Epithelial cell of prostate (primary cell): Measurements from ENCODE around the gene PTPRF.
"Not testable (repeated sequence)": the region's sequence is repeated elsewhere in the genome, so short reads cannot be mapped to it uniquely, and the experiment has no call there.

ENCODE experiments used
- DNase-seq: peaks from one replicate; pipeline ENCODE4 v3.0.0-alpha.2; 2011; ENCODE audit warnings: low read depth, low spot score
- H3K27ac ChIP-seq: fragments of 450-650 bp; 2 replicates; pipeline ENCODE4 v1.5.1; 2017; ENCODE audit warnings: mild to moderate bottlenecking

Gene PTPRF

DNA sequence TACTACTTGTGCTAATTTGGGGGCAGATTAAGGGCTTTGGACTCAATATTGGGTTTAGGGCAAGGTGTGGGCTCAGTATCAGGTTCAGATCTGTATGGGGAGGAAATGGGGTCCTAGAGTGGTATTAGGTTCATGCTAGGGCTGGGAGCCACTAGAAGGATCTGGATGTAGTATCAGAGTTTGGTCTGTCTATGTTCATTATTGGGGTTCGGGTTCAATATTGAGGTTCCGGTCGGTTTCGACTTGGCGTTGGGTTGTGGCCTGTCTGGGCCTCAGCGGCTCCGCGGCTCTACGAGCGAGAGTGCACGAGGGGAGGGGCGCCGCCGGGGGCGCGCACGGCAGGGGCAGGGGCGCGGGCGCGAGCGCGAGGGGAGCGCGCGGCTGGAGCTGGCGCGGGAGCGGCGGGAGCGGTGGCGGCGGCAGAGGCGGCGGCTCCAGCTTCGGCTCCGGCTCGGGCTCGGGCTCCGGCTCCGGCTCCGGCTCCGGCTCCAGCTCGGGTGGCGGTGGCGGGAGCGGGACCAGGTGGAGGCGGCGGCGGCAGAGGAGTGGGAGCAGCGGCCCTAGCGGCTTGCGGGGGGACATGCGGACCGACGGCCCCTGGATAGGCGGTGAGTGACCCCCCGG is at the start of gene PTPRF:
TSS of gene PTPRF (plus strand) at position 401 of the 624 bp plus-strand sequence. CDS start 14,193 bp downstream, outside the sequence.
- peak within 1 kb of the TSS; percentile 53 for H3K27ac ChIP-seq
- no peak for DNase-seq

DNA sequence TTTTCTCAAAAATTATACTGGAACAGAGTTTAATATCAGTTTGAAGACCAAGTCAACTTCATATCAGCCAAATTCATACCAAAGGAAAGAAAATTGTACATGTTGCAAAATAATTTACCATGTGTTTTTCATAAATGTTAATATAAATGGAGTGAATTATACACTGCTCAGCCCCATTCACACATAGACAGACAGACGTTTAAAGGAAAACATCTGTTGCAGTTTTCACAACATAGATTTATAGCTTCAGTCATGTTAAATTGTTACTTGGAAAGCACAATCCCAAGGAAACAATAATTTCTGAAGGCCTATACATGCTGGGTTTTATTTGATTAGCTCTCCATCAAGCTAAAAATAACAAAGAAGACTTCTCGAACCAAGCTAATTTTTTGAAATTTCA is 49.2 kb upstream of the PTPRF start:
- DNase-seq = no peak
- H3K27ac ChIP-seq = no peak overlapping the region

DNA sequence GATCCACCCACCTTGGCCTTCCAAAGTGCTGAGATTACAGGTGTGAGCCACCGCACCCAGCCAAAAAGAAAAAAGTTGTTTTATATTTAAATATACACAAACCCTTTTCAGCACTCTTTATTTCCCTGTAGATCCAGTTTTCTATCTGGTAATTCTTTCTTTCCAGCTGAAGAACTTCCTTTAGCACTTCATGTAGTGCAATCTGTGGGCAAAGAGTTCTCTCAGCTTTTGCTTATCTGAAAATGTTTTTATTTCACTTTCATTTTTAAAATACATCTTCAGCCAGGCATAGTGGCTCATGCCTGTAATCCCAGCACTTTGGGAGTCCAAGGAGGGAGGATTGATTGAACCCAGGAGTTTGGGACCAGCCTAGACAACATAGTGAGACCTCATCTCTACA is 48.5 kb upstream of the PTPRF start:
- no peak overlapping the region for H3K27ac ChIP-seq
- no peak for DNase-seq

DNA sequence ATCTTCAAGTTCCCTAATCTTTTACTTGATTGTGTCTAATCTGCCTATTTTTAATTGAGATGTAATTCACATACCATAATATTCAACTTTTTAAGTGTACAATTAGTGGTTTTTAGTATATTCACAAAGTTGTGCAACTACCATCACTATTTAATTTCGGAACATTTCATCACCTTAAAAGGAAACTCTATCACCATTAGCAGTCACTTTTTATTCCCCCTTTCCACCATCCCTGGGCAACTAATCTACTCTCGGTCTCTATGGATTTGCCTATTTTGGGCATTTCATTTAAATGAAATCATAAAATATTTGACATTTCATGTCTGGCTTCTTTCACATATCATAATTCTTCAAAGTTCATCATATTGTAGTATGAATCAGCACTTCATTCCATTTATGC is 46.3 kb upstream of the PTPRF start:
- no peak for DNase-seq
- H3K27ac ChIP-seq = no peak overlapping the region

DNA sequence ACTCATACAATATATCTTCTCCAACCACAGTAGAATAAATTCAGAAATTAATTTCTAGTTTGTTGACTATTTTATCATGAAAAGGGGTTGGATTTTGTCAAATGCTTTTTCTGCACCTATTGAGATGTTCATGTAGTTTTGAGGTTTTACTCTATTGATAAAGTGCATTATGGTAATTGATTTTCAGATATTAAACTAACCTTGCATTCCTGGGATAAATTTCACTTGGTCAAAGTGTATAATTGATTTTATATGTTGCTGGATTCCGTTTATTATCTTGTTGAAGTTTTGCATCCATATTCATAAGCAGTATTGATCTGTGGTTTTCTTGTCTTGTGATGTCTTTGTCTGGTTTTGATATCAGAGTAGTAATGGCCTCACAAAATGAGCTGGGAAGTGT is 42.5 kb upstream of the PTPRF start:
- no peak for DNase-seq
- H3K27ac ChIP-seq = no peak overlapping the region

DNA sequence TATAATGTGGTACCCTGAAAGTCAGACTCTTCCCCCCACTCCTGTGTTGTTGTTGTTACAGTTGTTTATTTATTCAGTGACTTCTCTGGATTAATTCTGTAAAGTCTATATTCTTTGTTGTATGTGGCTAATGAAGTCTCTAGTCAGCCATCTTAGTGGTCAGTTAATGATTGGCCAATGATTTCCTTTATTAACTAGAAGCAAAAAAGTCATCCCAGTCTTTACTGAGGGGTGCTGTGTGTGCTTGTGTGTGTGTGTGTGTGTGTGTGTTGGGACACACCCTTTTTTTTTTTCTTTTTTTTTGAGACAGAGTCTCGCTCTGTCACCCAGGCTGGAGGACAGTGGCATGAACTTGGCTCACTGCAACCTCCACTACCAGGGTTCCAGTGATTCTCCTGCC is 39.6 kb upstream of the PTPRF start:
- no peak for DNase-seq
- no peak overlapping the region for H3K27ac ChIP-seq

DNA sequence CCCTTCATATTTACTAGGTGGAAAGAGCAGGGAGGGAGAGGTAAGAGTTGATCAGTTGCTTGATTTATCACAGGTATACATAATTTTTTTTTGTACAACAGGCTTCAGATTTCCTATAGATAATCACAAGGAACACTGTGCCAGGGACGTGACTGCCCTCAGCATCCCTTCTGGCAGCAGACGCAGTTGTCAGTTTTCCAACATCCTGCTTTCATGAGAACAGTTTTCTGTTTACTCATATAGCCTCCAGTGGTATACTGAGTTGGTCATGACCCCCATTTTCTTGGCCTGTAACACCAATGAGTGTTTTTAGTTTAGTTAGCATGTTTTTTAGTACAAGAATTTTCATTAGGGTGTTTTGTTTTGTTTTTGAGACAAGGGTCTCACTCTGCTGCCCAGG is 37.9 kb upstream of the PTPRF start:
- H3K27ac ChIP-seq = peak overlapping the region; percentile 5
- DNase-seq = peak; percentile 22

DNA sequence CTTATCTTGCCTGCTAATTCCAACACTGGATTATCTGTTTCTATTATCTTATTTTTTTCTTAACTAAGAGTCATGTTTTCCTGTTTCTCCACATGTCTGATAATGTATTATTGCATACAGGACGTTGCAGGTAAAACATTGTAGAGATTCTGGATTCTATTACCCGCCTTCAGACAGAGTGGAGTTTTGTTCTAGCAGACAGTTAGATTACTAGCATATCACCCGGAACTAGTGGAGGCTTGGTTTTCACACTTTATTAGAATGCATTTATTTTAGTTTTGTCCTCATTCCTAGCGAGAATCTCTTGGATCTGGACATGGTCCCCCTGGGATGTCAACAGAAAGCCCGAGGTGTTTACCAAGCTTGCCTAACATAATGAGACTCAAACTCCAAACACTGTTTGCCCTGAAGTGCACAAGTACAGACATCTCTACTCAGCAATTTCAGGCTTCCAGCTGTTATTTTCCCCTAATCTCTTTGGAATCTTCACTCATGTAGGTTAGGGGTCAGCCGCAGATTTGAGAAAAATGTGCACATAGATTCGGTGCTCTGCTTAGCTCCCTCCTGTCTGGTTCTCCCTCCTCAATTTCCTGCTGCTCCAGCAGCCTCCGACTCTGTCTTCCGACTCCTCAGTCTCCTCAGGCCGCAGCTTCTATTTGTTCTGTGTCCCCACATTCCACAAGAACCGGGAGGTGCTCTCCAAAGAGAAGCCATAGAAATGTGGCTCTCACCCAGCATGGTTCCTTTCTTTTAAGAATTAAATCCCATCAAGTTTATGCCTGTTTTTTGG is 36.8 kb upstream of the PTPRF start:
- no peak for DNase-seq
- H3K27ac ChIP-seq = peak overlapping the region; percentile 5

DNA sequence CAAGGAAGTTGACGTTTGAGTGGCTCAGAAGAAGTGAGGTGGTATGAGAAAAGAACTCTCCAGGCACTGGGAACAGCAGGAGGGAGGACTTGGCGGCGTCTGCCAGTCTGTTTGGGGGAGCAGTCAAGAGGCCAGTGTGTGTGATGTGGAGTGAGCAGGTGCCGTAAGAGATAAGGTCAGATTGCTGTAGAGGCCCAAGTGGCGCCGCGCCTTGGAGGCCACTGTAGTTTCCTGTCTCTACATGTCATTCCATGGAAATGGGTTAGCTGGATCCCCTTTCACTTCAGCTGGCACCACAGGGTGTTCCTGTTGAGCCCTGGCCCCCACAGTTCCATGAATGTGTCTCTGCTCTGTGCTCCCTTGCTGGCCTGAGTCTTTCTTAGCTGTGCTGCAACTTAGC is 35.5 kb upstream of the PTPRF start:
- DNase-seq = no peak

DNA sequence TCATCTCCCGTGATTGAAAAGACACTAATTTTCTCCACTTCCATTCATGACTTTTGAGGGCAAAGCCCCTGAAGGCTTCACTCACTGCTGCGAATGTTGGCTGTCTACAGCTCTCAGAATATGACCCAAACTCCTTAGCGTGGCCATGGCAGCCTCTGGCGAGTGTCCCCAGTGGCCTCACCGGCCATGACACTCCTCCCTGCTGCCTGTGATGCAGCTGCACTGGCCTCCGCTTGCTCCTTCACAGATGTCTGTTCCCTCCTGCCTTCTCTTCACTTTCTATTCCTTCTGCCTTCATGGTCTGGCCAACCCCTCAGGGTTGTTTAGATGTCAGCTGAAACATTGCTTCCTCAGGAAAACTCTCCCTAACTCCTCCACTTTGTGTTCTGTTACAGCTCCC is 30.8 kb upstream of the PTPRF start:
- DNase-seq = no peak
- no peak overlapping the region for H3K27ac ChIP-seq

More for the DNA sequence above, 35.5 kb upstream of the PTPRF start:
- no peak overlapping the region for H3K27ac ChIP-seq

DNA sequence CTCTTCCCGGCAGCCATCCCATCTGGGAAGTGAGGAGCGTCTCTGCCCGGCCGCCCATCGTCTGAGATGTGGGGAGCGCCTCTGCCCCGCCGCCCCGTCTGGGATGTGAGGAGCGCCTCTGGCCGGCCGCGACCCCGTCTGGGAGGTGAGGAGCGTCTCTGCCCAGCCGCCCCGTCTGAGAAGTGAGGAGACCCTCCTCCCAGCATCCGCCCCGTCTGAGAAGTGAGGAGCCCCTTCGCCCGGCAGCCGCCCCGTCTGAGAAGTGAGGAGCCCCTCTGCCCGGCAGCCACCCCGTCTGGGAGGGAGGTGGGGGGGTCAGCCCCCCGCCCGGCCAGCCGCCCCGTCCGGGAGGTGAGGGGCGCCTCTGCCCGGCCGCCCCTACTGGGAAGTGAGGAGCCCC is 28.9 kb upstream of the PTPRF start:
- not testable (repeated sequence) for DNase-seq, H3K27ac ChIP-seq

DNA sequence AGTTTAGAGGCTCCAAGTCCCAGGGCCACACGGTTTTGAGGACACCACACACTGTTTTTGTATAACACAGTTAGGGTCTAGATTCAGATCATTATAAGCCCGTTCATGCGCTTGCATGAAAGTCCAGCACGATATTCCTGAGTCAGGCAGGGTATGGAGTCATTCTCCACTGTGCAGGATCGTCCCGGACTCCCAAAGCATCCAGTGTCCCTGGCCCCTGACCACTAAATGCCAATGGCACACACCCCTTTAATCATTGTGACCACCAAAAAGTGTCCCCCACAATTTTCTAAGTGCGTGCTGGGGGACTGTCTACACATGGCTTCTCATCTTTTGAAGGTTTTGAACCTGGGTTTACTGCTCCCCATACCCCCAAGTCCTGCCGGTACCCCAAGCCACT is 27.1 kb upstream of the PTPRF start:
- no peak for DNase-seq
- H3K27ac ChIP-seq = no peak overlapping the region

DNA sequence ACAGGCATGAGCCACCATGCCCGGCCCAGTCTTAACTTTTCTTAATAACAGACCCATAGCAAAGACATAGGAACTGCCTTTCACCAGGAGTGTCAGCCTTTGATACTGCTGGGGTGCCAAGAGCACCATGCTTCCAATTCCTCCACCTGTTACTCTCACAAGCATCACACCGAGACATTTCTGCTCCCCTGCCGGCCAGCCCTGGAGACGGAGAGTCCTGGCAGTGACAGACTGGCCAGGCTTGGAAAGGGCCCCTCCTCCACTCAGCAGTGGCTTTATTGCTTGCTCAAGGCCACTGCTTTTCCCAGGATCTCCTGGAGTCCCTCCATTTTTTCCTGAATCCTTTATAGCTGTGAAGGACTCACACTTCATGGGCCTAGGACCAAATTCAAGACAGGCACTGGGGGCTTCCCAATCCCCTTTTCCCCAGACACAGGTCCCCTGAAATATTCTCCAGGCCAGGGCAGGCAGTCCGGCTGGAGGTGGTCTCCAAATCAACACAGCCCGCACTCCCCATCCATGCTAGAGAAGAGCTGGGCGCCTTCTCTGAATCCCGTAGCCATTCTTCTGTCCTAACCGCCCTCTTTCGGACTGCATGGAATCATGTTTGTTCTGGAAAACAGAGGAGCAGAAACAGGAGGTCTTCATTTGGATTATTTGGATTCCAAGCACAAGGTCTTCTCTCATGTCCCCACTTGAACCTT is 25.5 kb upstream of the PTPRF start:
- DNase-seq = no peak
- H3K27ac ChIP-seq = no peak overlapping the region

DNA sequence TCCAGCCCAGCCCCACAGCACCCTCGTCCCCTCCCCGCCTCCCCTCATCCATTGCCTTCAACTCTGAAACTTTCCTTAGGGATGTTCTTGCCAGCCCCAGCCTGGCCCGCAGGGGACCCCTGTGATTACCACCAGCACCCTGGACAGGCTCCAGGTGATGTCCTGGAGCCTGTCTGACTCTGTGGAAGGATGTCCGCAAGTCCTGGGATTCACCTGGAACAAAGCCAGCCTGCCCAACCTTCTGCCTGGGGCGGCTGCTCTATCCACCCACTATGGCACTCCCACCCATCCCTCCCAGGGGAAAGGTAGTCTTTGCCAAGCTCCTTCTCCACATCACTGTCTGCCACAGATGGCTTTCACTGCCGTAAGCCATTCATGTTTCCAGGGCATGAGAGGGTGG is 24.4 kb upstream of the PTPRF start:
- no peak for DNase-seq
- H3K27ac ChIP-seq = no peak overlapping the region

DNA sequence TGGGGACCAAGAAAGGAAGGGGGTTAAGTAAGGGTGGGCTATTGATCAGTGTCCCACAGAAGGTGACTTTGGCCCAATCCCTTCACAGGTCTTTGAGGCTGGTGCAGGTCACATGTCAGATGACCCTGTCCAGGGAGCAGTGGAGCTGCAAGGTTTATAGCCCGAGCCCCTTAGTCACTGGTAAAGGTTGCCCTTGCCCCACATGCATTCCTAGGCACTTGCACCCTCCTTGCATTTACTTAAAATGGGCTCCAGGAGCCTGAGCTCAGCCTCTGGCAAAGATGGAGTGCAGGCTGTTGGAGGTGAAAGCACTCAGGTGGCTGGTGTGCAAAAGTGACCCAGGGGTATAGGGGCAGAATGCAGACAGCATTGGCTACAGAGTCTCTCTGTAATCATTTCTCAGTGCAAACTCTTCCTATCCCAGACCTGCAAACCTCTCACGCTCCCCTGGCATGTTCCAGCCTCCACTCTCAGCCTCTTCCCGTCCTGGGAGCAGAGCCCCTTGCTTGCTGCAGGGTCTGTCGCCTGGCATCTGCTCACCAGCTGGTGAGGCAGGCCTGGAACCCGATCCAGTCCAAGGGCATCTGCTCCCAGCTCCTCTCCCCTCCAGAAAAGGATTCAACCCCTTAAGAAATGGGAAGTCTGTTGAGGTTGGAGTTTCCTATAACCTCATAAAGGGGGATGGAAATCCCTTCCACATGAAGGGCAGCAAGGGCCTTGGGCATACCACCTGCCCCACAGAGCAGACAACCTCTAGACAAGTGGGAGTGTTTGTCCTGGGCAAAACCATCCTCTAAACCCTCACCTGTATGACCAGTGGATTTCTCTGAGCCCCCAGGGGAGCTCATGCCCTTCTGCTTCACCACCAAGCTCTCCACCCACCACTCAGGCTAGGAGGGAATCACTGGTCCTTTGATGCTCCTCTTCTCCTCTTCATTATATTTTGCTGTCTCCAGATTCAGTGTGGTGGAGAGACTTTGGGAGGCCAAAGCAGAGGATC is 23.1 kb upstream of the PTPRF start:
- H3K27ac ChIP-seq = no peak overlapping the region
- DNase-seq = no peak

DNA sequence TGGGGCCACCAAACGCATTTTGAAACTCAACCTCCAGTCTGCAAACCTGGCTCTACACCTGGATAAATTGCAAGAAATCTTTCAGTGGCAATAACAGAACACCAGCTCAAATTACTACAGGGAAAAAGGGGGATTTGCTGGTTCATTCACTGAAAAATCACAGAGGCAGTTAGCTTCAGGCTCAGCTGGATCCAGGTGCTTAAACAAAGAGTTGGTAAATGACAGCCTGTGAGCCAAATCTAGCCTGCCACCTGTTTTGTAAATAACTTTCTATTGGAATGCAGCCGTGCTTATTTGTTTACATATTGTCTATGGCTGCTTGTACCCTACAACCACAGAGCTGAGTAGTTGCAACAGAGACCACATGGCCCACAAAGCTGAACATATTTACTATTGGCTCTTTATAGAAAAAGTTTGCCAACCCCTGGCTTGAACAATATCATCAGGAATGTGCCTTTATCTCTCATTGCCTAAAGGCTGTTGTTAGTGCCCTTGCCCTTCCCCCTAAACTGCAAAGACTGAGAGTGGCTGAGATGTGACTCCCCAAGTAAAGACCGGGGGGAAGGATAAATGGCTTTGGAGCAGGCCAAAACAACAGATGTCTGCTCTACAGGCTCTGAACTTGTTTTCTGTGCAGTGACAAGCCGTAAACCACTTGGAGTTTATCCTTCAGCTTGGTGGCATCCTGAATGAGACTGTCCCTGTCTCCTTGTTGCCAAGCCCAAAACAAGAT is 21.5 kb upstream of the PTPRF start:
- peak overlapping the region; percentile 57 for H3K27ac ChIP-seq
- no peak for DNase-seq

DNA sequence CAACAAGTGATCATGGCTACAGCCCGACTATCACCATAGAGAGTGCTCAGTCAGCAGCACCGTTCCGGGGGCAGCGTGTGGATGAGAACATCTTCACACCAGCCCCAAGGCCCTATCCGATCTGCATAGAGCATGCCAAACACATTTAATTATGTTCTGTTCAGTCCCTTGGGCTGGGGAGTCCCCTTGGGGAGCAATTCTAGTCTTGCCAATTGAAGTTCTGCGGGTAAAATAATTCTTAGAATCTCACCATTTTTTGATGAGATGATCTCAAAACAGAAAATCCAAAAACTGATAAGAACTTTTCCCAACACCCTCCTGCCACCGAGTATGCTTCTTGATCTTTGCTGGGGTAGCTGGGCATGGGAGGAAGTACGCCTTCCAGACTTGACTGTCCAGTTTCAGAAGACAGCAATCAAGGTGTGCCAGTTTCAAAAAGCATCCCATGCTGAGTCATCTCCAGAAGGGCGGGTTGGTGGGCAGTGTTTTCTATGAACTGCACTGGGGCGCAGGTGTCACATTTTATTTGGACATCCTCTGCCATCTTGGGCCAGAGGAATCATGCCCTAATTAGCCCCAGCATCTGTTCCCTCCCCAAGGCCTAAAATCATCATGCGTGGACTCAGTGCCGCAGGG is 20.8 kb upstream of the PTPRF start:
- no peak for DNase-seq

DNA sequence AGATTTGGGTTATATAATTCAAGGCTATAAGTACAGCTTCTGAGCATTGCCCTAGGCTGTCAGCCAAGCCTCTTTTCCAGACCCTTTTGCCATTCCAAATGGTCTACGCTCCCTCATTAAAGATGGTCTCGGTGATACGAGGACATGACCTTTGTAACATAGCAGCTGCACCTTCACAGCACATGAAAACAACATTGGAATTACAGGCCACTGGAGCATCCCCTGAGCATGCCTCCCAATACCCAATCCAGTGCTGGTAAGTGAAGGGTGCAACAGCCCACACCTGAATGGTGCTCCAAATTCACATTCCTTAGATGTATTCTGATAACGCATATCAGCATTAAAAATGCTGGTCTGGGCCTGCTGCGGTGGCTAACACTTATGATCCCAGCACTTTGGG is 20.1 kb upstream of the PTPRF start:
- no peak for DNase-seq
- no peak overlapping the region for H3K27ac ChIP-seq

More for the DNA sequence above, 20.8 kb upstream of the PTPRF start:
- H3K27ac ChIP-seq = peak overlapping the region; percentile 57

DNA sequence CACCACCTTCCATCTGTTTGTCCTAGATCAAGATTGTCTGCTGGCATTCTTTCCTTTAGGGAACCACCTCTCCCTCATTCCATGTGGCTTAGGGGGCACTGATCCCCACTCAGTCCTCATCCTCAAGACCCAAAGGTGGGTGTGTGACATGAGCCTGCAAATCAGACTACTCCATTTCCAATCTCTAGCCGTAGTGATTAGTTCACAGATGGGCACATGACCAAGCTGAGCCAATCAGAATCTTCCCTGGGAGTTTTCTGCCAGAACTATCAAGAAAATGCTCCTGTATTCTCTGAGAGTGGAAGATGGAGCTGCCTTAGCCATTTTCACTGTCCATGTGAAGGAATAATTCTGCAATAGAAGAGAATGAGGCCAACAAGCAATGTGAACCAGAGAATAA is 19.3 kb upstream of the PTPRF start:
- no peak overlapping the region for H3K27ac ChIP-seq
- no peak for DNase-seq
